CD4-positive, alpha-beta T cell treated with Interleukin-12 subunit alpha and Interleukin-12 subunit beta, for 1 hour (primary cell): ENCODE data around the gene TRAF2.

Experiments
- DNase-seq: peaks from one replicate; pipeline ENCODE4 v3.0.0-alpha.2; 2020

TRAF2 gene

DNA sequence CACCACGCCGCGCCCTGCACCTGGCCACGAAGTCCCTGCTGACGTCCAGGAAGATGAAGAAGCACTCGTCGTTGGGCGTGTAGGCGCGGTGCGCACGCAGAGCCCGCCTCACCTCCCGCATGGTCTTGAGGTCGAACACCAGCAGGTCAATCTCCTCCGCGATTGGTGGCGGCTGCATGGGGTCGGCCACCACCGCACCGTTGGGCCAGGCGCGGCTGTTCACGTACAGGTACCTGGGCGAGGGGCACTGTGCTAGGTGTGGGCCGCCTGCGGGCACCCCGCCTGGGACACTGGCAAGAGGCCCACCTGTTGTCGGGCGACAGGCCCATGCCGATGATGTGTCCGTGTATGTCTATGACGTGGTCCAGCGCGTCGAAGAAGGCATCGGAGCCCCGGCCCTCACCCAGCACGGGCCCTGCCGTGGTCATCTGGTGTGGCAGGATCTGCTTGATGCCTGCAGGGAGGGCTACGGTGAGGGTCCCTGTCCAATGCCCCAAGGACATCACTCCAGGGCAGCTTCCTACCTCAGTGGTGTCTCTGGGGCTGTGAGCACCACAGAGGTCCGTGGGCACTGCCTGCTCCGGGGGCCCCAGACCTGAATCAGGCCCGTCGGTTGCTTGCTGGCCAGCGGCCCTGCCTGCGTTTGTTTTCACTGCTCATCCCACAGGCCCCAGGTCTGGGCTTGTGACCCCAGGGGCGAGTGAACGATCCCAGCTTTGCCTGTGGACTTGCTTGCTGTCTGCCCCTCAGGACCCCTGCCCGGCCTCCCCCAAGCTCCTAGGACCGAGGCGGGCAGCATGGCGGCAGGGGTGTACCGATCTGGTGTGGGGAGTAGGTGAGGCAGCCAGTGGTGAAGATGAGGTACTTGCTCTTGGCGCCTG is 55.2 kb downstream of the TRAF2 start:
- no peak for DNase-seq

DNA sequence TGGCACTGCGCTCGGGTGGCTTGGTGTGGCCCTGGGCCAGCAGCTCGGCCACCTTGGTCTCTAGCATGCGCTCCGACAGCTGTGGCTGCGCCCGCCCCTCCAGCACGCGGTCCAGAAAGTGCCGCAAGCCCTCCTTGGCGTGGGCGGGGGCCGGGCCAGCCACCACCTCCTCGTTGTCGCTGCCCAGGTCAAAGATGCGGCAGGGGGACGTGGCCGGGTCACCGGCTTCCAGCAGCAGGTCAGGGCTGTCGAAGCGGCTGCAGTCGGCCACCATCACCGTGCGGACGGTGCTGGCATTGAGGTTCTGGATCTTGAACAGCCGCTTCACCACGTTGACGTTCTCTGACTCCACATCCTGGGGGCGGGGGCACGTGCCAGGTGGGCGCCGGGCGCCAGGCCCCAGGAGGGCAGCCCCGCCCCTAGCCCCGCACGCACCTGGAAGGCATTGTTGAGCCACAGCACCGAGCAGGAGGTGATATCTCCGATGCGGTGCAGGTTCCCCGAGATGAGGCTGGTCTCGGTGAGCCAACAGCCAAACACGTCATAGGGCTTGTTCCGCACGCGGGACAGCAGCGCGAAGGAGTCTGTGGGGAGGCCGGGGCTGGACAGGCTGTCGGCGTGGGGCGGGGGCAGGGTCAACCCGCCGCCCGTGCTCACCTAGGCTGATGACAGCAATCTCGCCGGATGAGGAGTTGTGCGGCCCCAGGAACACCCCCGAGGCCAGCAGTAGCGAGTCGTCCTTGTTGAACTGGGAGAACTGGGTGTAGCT is 56.0 kb downstream of the TRAF2 start:
- no peak for DNase-seq

DNA sequence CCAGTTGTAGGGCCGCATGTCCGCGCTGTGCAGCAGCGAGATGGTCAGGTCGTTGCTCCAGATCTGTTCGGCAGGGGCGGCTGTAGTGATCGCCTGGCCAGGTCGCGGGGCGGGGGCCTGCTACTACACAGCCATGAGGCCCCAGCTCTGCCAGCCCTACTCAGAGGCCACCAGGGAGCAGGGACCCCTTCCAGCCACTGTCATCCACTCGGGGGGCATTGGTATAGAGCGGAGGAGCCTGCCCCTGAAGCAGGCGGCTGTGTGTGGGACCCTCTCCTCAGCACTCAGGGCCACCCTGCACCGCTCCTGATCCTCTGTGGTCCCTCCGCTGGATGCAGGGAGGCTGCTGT is 56.5 kb downstream of the TRAF2 start:
- DNase-seq = no peak

DNA sequence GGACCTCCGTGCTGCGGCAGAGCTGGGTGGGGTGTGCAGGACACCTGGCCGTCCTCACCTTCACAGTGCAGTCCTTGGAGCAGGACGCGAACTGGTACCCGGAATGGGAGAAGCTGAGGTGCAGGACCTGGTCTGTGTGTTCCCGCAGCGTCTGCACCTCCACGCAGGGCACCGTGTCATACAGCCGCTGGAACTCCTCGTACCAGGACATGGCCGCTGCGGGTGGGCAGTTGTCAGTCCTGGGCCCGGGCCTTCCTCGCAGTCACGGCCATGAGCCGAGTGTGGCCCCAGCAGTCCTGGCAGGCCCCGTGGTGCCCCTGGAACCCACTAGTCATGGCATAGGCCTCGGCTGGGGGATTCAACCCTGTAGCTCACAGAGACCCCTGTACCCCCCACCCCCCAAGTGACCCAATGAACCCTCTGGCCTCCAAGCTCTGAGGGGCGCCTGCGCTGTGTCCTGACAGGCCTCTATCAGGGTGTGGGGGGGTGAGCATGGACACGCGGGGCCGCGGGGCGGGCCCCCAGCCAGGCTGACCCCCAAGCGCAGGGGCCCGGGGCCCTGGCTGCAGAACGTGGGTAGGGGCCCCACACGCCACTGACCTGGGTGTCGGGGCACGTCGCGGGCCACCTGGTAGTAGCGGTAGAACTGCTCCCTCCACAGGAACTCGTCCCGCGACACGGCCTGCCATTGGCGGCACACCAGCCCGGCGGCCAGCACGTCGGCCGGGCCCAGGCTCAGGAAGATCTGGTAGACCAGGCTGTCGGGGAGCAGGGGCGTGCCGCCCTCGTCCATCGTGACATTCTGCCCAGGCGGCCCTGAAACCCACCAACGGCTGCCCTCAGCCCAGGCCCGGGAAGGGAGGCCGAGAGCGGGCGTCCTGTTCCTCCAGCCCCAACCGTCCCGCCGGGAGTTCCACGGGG is 57.2 kb downstream of the TRAF2 start:
- DNase-seq = peak; percentile 17

DNA sequence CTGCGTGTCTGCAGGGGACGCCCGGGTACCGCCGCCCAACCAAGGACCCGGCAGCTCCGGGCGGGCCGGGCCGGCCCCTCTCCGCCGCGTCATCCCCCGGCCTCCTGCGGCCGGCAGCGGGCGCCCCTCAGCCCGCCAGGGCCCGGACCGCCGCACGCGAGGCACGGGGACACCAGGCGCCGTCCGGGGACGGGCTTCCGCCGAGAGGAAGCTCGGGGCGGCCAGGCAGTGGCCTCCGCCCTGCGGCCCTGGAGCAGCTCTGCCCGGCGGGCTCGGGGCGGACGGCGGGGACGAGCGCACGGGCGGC is 57.8 kb downstream of the TRAF2 start:
- no peak for DNase-seq

DNA sequence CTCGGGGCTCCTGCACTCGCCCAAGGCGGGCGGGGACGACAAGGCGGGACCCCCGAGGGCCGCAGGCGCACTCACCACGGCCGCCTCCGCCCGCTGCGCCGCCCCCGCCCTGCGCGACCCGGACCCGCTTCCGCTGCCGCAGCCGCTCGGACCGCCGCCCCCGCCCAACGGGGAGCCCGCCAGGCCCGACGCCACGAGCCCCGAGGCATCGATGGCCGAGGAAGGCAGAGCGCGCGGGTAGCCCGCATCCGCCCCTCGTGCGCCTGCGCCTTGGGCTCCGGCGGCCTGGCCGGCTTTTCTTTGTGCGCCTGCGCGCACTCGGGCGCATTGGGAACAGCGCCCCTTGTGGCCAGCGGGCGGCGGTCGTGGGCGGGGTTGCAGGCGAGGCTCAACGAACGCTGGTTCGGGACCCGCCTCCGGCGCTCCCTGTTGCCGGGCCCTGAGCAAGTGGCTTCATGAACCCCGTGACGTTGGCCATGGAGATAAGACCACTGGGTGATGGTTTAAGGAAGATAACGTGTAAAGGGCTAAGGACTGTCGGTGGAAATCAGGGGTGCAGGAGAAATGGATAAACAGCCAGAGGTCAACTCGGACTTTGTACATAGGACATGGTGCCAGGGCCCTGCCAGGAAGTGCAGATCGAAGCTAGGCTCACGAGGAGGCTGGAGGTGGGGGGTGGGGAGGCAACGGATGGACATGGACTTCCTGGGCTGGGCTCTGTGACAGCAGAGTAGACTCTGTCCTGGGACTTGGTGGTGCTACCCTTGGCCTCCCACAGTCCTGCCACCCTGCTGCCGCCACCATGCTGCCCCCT is 58.4 kb downstream of the TRAF2 start, which contains the start of the genes C8G and FBXW5:
TSS of gene C8G (plus strand) at position 725 of the 814 bp plus-strand sequence. CDS start at position 803, 78 bp downstream.
TSS of gene FBXW5 (minus strand) at position 220 of the 814 bp plus-strand sequence. CDS start 655 bp downstream, outside the sequence.
- DNase-seq = peak; percentile 95

DNA sequence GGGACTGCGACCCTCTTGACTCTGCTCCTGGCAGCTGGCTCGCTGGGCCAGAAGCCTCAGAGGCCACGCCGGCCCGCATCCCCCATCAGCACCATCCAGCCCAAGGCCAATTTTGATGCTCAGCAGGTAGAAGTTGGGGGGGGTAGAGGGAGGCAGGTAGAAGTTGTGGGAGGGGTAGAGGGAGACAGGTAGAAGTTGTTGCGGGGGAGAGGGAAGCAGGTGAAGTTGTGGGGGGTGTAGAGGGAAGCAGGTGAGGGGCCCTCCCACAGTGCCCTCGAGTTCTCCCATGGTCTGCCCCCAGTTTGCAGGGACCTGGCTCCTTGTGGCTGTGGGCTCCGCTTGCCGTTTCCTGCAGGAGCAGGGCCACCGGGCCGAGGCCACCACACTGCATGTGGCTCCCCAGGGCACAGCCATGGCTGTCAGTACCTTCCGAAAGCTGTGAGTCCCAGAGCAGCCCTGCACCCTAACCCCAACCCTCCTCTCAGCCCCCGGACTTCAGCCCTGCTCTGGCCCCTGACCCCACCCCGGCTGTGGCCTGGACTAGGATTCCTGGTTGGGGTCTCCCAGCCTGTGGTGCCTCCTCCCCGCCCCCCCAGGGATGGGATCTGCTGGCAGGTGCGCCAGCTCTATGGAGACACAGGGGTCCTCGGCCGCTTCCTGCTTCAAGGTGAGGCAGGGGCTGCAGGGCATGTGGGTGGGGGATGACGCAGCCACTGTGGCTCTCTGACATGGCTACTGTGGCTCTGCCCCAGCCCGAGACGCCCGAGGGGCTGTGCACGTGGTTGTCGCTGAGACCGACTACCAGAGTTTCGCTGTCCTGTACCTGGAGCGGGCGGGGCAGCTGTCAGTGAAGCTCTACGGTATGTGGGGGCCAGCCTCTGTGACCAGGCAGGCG is 59.3 kb downstream of the TRAF2 start:
- DNase-seq = no peak

DNA sequence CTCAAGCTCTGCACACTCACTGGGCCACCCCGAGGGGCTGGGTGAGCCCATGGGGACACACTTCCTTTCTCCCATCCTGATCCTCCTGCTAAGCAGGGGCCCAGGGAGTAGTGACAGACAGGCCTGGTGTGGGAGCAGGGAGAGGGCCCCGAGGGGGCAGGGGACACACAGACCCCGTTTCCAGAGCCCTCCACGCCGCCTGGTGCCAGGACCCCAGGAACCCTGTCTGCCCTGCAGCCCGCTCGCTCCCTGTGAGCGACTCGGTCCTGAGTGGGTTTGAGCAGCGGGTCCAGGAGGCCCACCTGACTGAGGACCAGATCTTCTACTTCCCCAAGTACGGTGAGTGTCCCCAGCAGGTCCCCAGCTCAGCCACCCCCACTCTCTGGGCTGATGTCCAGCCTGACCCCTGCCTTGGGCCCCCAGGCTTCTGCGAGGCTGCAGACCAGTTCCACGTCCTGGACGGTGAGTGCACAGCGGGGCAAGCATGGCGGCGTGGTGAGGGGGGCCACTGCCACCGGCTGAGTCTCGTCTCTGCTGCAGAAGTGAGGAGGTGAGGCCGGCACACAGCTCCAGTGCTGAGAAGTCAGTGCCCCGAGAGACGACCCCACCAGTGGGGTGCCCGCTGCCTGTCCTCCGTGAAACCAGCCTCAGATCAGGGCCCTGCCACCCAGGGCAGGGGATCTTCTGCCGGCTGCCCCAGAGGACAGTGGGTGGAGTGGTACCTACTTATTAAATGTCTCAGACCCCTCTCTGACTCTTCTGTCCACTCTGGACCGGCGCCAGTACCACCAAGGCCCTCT is 60.1 kb downstream of the TRAF2 start:
- no peak for DNase-seq

DNA sequence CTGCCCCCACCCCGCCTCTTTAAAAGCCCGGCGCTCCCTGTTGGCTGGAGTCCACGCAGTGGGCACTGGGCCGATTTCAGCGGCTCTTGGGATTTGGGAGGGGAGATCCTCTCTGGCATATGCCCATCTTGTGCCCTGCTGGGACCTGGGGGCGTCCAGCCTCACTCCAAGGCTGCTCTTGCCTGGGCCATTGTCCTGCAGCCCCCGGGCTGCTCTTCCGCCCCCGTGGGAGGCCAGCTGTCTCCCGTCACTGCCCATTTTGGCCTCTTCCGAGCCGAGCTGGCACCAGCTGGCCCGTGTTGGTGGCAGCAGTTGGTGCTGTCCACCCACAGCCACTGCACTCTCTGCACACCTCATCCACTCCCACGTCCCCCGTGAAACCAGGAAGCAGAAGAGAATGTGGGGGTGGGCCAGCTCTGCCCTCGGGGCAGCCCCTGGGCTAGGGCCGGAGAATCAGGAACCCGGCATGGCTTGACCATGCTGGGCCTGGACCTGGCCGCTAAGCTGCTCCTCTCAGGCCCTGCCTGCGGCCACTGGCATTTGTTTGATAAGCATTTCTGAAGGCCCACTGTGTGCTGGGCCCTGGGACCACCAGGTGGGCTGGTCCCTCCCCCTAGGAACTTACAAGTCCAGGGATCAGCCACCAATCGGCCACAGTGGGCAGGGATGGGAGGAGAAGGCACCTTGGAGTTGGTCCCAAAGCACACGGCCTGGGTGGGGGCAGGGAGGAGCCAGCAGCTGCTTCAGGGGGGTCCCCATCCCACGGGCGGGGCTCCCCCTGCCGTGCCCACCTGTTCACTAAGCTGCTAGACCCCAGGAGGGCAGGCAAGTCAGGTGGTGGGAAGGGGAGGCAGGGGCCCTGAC is 60.9 kb downstream of the TRAF2 start:
- no peak for DNase-seq

DNA sequence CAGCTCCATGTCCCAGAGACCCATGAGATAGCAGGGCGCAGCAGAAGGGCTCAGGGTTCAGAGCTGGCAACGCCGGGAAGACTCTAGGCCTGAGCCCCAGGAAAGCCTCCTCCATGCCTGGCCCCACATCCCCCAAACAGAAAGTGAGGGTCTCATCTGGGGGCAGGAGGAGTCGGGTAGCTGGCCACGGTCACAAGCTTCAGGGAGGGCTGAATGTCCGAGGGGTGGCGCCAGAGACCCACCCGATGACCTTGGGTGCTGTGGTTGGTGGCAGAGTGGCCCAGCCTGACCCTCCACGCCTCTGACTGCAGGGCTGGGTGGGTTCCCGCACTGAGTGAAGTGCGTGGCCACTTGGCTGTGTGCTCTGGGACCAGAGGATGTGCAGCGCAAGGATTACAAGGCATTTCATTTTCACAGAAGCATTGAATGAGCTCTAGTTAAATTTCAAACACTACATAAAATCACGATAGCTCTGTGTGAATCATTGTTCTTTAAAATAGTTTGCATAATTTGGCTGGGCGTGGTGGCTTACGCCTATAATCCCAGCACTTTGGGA is 61.7 kb downstream of the TRAF2 start:
- DNase-seq = peak; percentile 31

DNA sequence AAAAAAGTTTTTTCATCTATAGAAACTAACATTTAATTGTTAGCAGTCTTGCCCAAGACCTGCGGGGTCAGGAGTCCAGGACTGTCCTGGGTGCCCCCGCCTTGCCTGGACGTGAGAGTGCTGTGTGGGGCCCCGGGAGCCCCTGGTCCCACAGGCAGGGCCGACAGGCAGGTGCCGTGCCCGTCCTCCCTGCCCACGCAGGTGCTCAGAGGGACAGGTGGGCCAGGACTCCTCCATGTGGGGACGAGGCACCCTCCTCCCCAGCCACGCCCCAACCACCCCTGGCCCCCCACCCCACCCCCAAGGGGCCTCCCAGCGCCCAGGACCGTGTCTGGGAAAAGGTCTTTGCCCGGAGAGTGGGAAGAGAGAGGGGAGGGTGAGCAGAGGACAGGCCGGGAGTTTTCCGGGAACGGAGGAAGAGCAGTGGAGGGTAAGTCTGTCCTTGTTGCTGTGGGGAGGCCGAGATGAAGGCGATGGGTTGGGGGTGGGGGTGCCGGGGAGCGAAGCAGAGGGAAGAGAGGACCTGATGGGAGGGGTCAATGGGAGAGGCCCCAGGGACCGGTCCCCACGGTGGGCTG is 63.0 kb downstream of the TRAF2 start:
- DNase-seq = no peak

DNA sequence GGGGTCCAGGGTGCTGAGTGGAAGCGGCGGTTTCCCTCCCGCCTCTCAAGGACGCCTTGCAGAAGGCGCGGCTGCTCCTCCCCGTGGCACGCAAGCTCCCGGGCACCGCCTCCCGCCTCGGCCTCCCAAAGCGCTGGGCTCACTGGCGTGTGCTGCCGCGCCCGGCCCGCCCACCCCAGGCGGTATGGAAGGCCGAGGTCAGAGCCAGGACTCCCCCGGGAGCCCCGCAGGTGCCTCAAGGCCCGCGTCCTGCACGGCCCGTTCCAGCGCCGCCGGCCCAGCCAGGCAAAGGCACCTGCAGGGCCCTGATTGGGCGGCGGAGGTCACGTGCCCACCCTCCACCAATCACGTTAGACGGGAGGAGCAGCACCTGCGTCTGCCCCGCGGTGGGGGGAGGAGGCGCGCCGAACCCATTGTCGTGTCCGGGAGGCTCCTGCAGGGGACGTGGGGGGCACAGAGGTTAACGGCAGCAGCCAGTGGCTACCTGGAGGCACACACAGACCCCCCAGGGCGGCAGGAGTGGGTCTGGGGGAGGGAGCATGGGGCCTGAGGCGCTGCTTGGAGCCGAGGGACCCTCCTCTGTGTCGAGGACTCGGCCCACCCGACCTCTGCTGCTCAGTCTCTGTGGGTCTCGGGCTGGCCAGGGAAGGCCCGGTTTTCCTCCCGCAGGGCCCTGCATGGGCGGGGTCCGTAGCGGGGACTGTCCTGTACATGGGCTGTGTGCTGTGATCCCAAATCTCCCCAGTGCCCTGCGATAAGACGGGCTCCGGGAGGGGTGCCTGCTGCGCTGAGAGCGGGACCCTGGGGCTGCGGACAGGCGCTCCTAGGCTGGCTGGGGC is 63.7 kb downstream of the TRAF2 start:
- DNase-seq = peak; percentile 96

DNA sequence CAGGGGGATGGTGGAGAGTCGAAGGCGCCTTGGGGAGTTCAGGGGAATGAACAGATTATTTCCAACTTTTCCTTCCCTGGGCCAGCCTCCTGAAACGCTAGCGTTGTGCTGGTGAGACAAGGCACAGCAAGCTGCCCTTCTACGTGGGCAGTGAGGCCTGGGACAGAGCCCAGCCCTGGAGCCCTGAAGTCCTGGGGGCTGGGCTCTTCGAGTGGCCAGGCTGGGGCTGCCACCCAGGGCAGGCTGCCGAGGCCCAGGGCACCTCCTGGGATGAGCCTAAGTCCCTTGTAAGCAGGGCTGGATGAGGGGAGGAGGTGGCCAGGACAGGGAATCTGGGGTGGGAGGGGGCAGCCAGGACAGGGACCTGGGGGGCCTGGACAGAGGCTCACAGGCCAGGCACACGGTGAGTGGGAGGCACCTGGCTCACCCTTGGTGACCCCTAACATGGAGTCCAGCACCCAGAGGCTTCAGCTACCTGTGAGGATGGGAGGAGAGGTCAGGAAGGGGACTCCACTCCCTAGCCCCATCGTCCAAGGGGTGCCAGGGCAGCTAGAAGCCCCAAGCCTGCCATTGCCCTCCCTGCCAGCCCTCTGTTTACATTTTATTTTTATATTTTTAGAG is 64.5 kb downstream of the TRAF2 start:
- DNase-seq = no peak

DNA sequence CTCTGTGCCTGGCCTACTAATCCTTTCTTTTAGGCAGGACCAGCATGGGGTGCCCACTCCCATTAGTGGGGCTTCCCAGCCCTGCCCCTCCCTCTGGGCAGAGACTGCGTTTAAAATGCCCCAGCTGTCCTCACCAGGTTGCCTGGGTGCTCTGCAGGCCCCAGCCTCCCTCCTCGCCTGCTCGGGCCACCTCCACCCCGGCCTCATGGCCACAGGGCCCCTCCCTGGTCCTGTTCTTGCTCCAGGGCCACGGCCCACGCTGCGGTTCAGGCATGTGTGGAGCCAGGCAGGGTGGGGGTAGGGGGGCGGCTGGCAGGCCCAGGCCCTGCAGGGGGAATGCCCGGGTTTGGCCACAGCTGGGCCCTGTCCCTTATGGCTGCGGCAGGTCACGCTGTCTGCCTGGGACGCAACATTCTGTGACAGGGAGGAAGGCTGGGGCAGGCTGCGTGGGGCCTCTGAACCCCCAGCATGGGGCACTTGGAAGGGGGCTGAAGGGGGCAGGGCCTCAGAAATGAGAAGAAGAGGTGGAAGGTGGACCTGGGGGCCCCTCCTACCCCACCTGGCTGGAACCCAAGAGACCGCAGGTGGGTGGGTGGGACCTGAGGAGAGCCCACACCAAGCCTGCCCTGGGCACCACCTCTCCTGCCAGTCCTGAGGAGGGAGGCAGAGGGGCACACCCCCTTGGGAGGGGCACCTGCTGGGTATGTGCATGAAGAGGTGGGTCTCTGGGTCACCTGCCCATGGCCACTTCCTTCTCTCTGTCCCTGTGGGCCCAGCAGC is 65.4 kb downstream of the TRAF2 start, which contains the start of gene LCN12:
TSS of gene LCN12 (plus strand) at position 733 of the 780 bp plus-strand sequence. CDS start 55 bp downstream, outside the sequence.
- no peak for DNase-seq

DNA sequence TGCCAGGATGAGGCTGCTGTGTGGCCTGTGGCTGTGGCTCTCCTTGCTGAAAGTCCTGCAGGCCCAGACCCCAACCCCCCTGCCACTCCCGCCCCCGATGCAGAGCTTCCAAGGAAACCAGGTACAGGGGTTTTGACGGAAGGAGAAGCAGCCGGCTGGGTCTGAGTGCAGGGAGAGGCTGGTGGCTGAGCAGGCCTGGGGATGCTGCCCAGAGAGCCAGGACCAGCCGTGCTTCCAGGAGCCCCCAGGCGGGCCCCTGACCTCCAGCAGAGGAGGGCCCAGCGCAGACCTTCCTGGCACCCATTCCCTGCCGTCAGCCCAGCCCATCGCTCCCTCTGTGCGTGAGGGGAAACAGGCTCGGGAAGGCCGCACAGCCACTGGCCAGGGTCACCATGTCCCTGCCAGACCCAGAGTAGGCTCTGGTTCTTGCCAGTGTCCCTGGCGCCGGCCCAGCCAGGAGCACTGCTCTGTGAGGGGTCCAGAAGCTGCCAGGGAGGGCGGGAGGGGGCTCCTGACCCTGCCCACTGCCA is 66.1 kb downstream of the TRAF2 start:
- DNase-seq = no peak
